Ishikawa (cell line): ENCODE data around the gene RHOJ.

Experiments used
- CEBPB ChIP-seq: IDR thresholded peaks from 2 replicates; pipeline ENCODE4 v1.6.1; 2012
- CREB1 ChIP-seq: IDR thresholded peaks from 2 replicates; pipeline ENCODE4 v1.6.1; 2012; ENCODE audit warnings: low read depth
- EGR1 ChIP-seq: IDR thresholded peaks from 2 replicates; pipeline ENCODE4 v1.6.1; 2012
- EP300 ChIP-seq: IDR thresholded peaks from 2 replicates; pipeline ENCODE4 v1.6.1; 2012; ENCODE audit warnings: borderline replicate concordance
- FOXM1 ChIP-seq: IDR thresholded peaks from 2 replicates; pipeline ENCODE4 v1.6.1; 2012; ENCODE audit warnings: low read depth, borderline replicate concordance
- MAX ChIP-seq: IDR thresholded peaks from 2 replicates; pipeline ENCODE4 v1.6.1; 2012
- NFIC ChIP-seq: IDR thresholded peaks from 2 replicates; pipeline ENCODE4 v1.6.1; 2012
- REST ChIP-seq: IDR thresholded peaks from 2 replicates; pipeline ENCODE4 v1.6.1; 2012; ENCODE audit warnings: low read depth, mild to moderate bottlenecking
- TAF1 ChIP-seq: IDR thresholded peaks from 2 replicates; pipeline ENCODE4 v1.6.1; 2012; ENCODE audit warnings: low read depth, mild to moderate bottlenecking
- TCF12 ChIP-seq: IDR thresholded peaks from 2 replicates; pipeline ENCODE4 v1.6.1; 2012; ENCODE audit warnings: low read depth
- TEAD4 ChIP-seq: IDR thresholded peaks from 2 replicates; pipeline ENCODE4 v1.6.1; 2012
- USF1 ChIP-seq: IDR thresholded peaks from 2 replicates; pipeline ENCODE4 v1.6.1; 2012
- YY1 ChIP-seq: IDR thresholded peaks from 2 replicates; pipeline ENCODE4 v1.6.1; 2012; ENCODE audit warnings: low read depth

GRCh38 chr14:63164108-63164683, 40.0 kb upstream of the RHOJ start:
- no peak for TF ChIP-seq CREB1
- TF ChIP-seq YY1, result no peak
- no peak for TF ChIP-seq EGR1
- TF ChIP-seq TAF1, result no peak
- TF ChIP-seq TEAD4, result no peak
- no peak for TF ChIP-seq EP300
- TF ChIP-seq TCF12, result no peak
- TF ChIP-seq NFIC, result no peak
- TF ChIP-seq CEBPB, result no peak
- TF ChIP-seq MAX, result no peak
- no peak for TF ChIP-seq FOXM1
- TF ChIP-seq USF1, result no peak
- TF ChIP-seq REST, result peak; percentile 56; the same call in 1 of the 2 replicates
